Activated CD8-positive, alpha-beta memory T cell treated with anti-CD3 and anti-CD28 coated beads for 36 hours (primary cell): ENCODE results near the gene PKP1. TPM values are rescaled to one million over a fixed set of nuclear protein-coding genes. Genes with fewer than 3 reads are reported as not detected.

Experiments
- CTCF ChIA-PET: fragments of 350-600 bp; sonication (Branson Sonifier 250); formaldehyde crosslinking; loops from one replicate; lab custom pipeline; 2021; ENCODE audit warnings: antibody characterized with exemption; lab: Charles Lee
- POLR2A ChIA-PET: fragments of 350-600 bp; sonication (Branson Sonifier 250); formaldehyde crosslinking; loops from one replicate; lab custom pipeline; 2021; ENCODE audit warnings: antibody characterized with exemption; lab: Charles Lee
- total RNA-seq, 2 experiments: library from RNA; stranded (reverse); gene quantifications; one replicate each; pipeline ENCODE4 v1.2.3, GENCODE V29; 2021

Gene PKP1
- total RNA-seq, 2 experiments from 2014 or later: not detected

GRCh38 chr1:201371276-201371675 lies 88.0 kb downstream of the PKP1 start:
- ChIA-PET CTCF (no interaction called here), POLR2A (interaction anchor here (0.6 kb wide), 1 partner anchor 336 kb away, joined by 3 read pairs; no protein-coding TSS in a partner anchor)

- ChIA-PET POLR2A (interaction anchor here (0.6 kb wide), 1 partner anchor 336 kb away, joined by 3 read pairs; no protein-coding TSS in a partner anchor), CTCF (interaction anchor here (1.5 kb wide), 1 partner anchor 12 kb away, joined by 4 read pairs; no protein-coding TSS in a partner anchor)
These were observed 88.5 kb downstream of the PKP1 start for GRCh38 chr1:201371792-201372191.

DNA sequence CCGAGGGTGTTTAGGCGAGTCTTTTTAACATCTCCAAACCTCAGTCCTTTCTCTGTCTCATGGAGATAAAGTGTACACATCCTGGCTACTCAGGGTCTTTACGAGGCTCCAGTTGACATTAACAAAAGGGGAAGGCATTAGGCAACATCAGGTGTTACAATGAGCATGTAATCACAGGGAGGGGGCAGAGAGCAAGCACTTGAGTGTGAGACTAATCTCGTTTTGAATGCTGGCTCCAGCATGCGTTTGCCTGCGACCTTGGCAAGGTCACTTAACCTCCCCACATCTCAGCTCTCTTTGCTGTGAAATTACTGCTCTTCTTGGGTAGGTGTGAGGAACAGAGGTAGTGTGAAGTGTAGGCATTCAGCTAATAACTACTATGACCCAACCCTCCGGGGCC lies 91.1 kb downstream of the PKP1 start:
- ChIA-PET CTCF (no interaction called here), POLR2A (no interaction called here)

DNA sequence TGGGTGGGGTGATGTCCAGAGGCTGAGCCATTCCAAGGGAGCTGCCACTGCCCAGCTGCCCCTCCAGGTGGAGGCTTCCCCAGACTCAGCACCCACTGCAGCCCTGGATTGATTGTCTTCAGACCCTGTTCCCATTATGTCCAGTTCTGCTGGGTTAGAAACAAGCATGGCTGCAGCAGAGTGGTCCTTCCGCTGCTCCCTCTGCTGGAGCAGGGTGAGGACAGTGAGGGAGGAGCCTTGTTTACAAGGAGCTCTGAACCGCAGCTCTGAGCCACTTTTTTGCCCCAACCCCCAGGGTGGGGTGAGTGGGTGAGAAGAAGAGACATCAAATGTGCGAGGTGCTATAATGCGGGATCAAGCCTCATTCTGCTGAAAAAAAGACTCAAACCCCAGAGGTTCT lies 91.9 kb downstream of the PKP1 start:
- POLR2A ChIA-PET: no interaction called here
- CTCF ChIA-PET: no interaction called here

- POLR2A ChIA-PET: no interaction called here
- CTCF ChIA-PET: interaction anchor here (0.6 kb wide), 1 partner anchor 17 kb away, joined by 5 read pairs; no protein-coding TSS in a partner anchor
These were observed 92.8 kb downstream of the PKP1 start for GRCh38 chr1:201376107-201376463.

DNA sequence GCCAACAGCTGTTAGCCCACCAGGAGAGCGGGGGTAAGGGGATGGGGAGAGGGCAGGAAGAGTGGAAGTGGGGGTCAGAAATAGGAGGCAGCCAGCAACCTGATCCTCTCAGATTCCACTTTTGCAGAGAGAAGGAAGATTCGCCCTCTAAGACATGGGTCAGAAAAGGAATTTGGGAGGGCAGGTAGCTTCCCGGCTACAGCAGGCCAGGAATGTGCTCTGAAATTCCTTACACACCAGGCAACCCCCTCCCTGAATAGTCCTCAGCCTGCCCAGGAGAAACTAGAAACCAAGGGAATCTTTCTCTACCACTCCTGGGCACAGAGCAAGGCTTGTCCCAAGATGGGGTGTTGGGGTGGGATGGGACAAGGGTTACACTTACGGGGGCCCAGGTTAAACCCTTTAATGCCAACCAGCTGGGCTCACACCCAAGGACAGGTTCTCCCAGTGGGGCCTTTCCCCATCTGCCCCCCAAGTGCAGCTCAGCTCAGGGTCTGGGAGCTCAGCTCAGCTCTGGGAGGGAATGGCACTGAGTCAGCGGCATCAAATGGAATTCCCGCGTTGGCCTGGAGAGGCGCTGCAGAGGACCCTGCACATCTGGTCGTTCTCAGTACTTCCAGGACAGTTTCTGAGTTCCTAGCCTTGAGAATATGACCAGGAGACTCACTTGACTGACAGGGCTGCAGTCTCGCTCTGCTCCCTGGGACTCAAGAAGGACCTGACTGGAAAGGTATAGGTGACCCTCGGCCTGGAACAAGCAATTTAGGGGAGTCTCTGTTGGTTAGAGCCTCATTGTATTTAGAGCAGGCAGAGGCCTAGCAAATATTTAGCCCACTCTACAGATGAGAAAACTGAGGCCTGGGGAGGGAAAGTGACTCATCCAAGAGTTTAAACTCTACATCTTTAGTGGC lies 93.4 kb downstream of the PKP1 start:
- CTCF ChIA-PET: interaction anchor here (0.6 kb wide), 1 partner anchor 17 kb away, joined by 5 read pairs; no protein-coding TSS in a partner anchor

DNA sequence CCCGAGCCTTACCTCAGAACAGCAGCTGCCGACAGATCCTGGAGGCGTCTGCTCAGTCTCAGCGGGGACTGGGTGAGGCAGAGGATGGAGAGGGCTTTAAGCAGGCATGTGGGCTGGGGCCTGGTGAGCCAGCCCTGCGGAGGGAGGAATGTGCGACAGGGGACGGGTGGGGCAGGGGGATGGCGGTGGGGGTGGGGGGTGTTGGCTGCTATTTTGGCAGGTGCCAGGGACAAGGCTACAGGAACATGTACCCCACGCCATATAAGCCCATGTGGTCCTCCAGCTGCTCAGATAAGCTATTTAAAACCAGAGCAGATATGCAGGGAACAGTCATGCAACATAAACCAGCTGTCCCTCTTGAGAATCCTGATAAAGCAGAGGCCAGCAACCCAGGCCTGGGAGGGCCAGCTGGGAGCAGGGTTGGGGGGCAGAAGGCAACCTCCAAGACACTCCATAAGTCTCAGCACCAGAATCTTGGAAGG lies 94.3 kb downstream of the PKP1 start, which contains the start of gene TNNT2:
Gene TNNT2 (minus strand): TSS at position 70 of the 482 bp plus-strand sequence. CDS start 4,426 bp downstream, outside the sequence.
- POLR2A ChIA-PET: no interaction called here

More for the DNA sequence above, 93.4 kb downstream of the PKP1 start:
- POLR2A ChIA-PET: no interaction called here

DNA sequence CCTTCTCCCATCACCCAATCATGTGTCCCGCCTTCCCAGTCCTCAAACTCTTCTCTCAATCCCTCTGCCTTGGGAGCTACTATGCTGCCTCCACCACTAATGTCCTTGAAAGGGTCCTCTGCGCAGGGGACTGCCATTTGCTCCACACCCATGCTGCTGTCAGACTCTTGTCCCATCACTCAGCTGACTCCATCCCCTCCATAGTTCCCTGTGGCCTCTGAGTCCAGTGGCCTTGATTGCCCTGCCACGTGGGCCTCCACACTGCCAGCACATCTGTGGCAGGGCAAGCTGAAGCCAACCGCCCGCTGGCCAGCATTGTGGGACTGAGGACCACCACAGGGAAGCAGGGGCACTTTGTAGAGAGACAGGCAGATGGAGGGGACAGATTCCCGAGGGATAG lies 95.5 kb downstream of the PKP1 start:
- POLR2A ChIA-PET: no interaction called here

More for the DNA sequence above, 94.3 kb downstream of the PKP1 start, which contains the start of gene TNNT2:
- CTCF ChIA-PET: no interaction called here

GRCh38 chr1:201379733-201380242 lies 96.5 kb downstream of the PKP1 start:
- ChIA-PET CTCF (no interaction called here), POLR2A (no interaction called here)

More for the DNA sequence above, 95.5 kb downstream of the PKP1 start:
- CTCF ChIA-PET: no interaction called here

- ChIA-PET POLR2A (no interaction called here), CTCF (no interaction called here)
These were observed 97.8 kb downstream of the PKP1 start for GRCh38 chr1:201381130-201381529.

Other genes starting within 250 kb of the PKP1 start
- gene CACNA1S, start 171.1 kb upstream of the PKP1 start, total RNA-seq: not detected
- gene ASCL5, start 156.3 kb upstream of the PKP1 start, total RNA-seq: not detected
- gene TMEM9, start 129.0 kb upstream of the PKP1 start, total RNA-seq: 10 to 100 TPM; 21.8 to 23.8 TPM
- not detected for gene IGFN1, start 92.7 kb upstream of the PKP1 start, total RNA-seq
- not detected for gene TNNT2, start 94.2 kb downstream of the PKP1 start, total RNA-seq
- not detected for gene LAD1, start 115.8 kb downstream of the PKP1 start, total RNA-seq
- not detected for gene TNNI1, start 138.2 kb downstream of the PKP1 start, total RNA-seq
- 1 to 10 TPM; 8.7 to 9.7 TPM for gene PHLDA3, start 185.7 kb downstream of the PKP1 start, total RNA-seq
- gene CSRP1, start 223.6 kb downstream of the PKP1 start, total RNA-seq: 10 to 100 TPM; 69.3 to 71.8 TPM